H9 (cell line): ENCODE results near the gene ACADL. TPM values are rescaled to one million over a fixed set of nuclear protein-coding genes. Genes with fewer than 3 reads are reported as not detected.

Source experiments
- DNase-seq: peaks from one replicate; pipeline ENCODE4 v3.0.0-alpha.2; 2017
- H2AFZ ChIP-seq: one replicate; pipeline ENCODE4 v1.6.1; 2013; ENCODE audit warnings: mild to moderate bottlenecking, low read length, control low read depth, moderate library complexity
- H2AK5ac ChIP-seq: 2 replicates; pipeline ENCODE4 v1.6.1; 2013; ENCODE audit warnings: low read length, control low read depth, mixed read lengths; ENCODE audit not compliant: insufficient read length
- H2BK120ac ChIP-seq: one replicate; pipeline ENCODE4 v1.6.1; 2013; ENCODE audit warnings: low read depth, mild to moderate bottlenecking, low read length, control low read depth, inconsistent platforms; ENCODE audit not compliant: poor library complexity, severe bottlenecking
- H2BK12ac ChIP-seq: 2 replicates; pipeline ENCODE4 v1.6.1; 2013; ENCODE audit warnings: low read length, control low read depth, mixed read lengths, low read depth; ENCODE audit not compliant: insufficient read length
- H2BK15ac ChIP-seq: 2 replicates; pipeline ENCODE4 v1.6.1; 2013; ENCODE audit warnings: low read depth, low read length, control low read depth
- H2BK20ac ChIP-seq: one replicate; pipeline ENCODE4 v1.6.1; 2013; ENCODE audit warnings: low read depth, mild to moderate bottlenecking, low read length, control low read depth, inconsistent platforms; ENCODE audit not compliant: poor library complexity, severe bottlenecking
- H2BK5ac ChIP-seq: 2 replicates; pipeline ENCODE4 v1.6.1; 2013; ENCODE audit warnings: low read length, control low read depth, mixed read lengths; ENCODE audit not compliant: insufficient read length
- H3K14ac ChIP-seq: 2 replicates; pipeline ENCODE4 v1.6.1; 2013; ENCODE audit warnings: low read length, control low read depth; ENCODE audit not compliant: insufficient read depth
- H3K18ac ChIP-seq: 2 replicates; pipeline ENCODE4 v1.6.1; 2013; ENCODE audit warnings: low read depth, mild to moderate bottlenecking, mixed read lengths, low read length, control low read depth; ENCODE audit not compliant: insufficient read length
- H3K23ac ChIP-seq: 2 replicates; pipeline ENCODE4 v1.6.1; 2013; ENCODE audit warnings: low read length, control low read depth, mixed read lengths, low read depth; ENCODE audit not compliant: insufficient read length
- H3K23me2 ChIP-seq: 2 replicates; pipeline ENCODE4 v1.6.1; 2013; ENCODE audit warnings: low read depth, mild to moderate bottlenecking, mixed read lengths, low read length, control low read depth; ENCODE audit not compliant: insufficient read length, poor library complexity, severe bottlenecking
- H3K27ac ChIP-seq: 2 replicates; pipeline ENCODE4 v1.5.1; 2013; ENCODE audit warnings: low read length, control low read depth, mixed read lengths, low read depth; ENCODE audit not compliant: insufficient read length
- H3K27me3 ChIP-seq: 2 replicates; pipeline ENCODE4 v1.6.1; 2013; ENCODE audit warnings: low read length, control low read depth, inconsistent platforms; ENCODE audit not compliant: insufficient read depth
- H3K4ac ChIP-seq: 2 replicates; pipeline ENCODE4 v1.6.1; 2013; ENCODE audit warnings: low read depth, mild to moderate bottlenecking, control low read depth, inconsistent platforms, low read length, moderate library complexity
- H3K4me1 ChIP-seq: 2 replicates; pipeline ENCODE4 v1.6.1; 2013; ENCODE audit warnings: low read length, control low read depth, inconsistent platforms; ENCODE audit not compliant: insufficient read depth
- H3K4me2 ChIP-seq: 2 replicates; pipeline ENCODE4 v1.6.1; 2013; ENCODE audit warnings: low read length, control low read depth, mixed read lengths; ENCODE audit not compliant: insufficient read length, insufficient read depth
- H3K56ac ChIP-seq: 2 replicates; pipeline ENCODE4 v1.6.1; 2013; ENCODE audit warnings: low read depth, mild to moderate bottlenecking, mixed read lengths, low read length, control low read depth; ENCODE audit not compliant: insufficient read length
- H3K79me1 ChIP-seq: 2 replicates; pipeline ENCODE4 v1.6.1; 2013; ENCODE audit warnings: low read depth, mild to moderate bottlenecking, moderate library complexity, low read length, control low read depth, inconsistent platforms; ENCODE audit not compliant: insufficient read depth, poor library complexity, severe bottlenecking
- H3K79me2 ChIP-seq: 2 replicates; pipeline ENCODE4 v1.6.1; 2013; ENCODE audit warnings: low read length, control low read depth, inconsistent platforms; ENCODE audit not compliant: insufficient read depth
- H3K9ac ChIP-seq: 2 replicates; pipeline ENCODE4 v1.6.1; 2013; ENCODE audit warnings: low read length, control low read depth, mixed read lengths; ENCODE audit not compliant: insufficient read length; ENCODE audit errors: extremely low read depth
- H3K9me3 ChIP-seq: one replicate; pipeline ENCODE4 v1.6.1; 2013; ENCODE audit warnings: low read depth, low read length, inconsistent platforms; ENCODE audit not compliant: control insufficient read depth
- H3T11ph ChIP-seq: one replicate; pipeline ENCODE4 v1.6.1; 2013; ENCODE audit warnings: mild to moderate bottlenecking, low read length, control low read depth, inconsistent platforms
- H4K20me1 ChIP-seq: one replicate; pipeline ENCODE4 v1.6.1; 2013; ENCODE audit not compliant: control insufficient read depth, insufficient read length, insufficient read depth
- H4K5ac ChIP-seq: 2 replicates; pipeline ENCODE4 v1.6.1; 2013; ENCODE audit warnings: low read depth, mild to moderate bottlenecking, mixed read lengths, low read length, control low read depth; ENCODE audit not compliant: insufficient read length
- H4K8ac ChIP-seq: replicated peaks from 2 replicates; pipeline ENCODE4 v1.6.1; 2013; ENCODE audit warnings: low read length, control low read depth, mixed read lengths, low read depth; ENCODE audit not compliant: insufficient read length
- H4K91ac ChIP-seq: 2 replicates; pipeline ENCODE4 v1.6.1; 2013; ENCODE audit warnings: low read depth, mild to moderate bottlenecking, moderate library complexity, mixed read lengths, low read length, control low read depth; ENCODE audit not compliant: insufficient read length
- H3K27ac Mint-ChIP-seq, 3 experiments: 2 replicates in 2 of 3; 3 replicates in 1 of 3; pipeline ENCODE4 v1.8.0; 2020 to 2021; ENCODE audit warnings: mixed read lengths in 3 of 3, mild to moderate bottlenecking in 1 of 3, moderate library complexity in 1 of 3
- H3K27me3 Mint-ChIP-seq: 2 replicates; pipeline ENCODE4 v1.8.0; 2021; ENCODE audit warnings: low read depth, mild to moderate bottlenecking, moderate library complexity, mixed read lengths
- H3K36me3 Mint-ChIP-seq, 3 experiments: 2 replicates in 2 of 3; 3 replicates in 1 of 3; pipeline ENCODE4 v1.8.0; 2020 to 2021; ENCODE audit warnings: low read depth in 3 of 3, mixed read lengths in 3 of 3; ENCODE audit not compliant: insufficient read depth in 1 of 3
- H3K4me1 Mint-ChIP-seq, 2 experiments: 2 replicates each; pipeline ENCODE4 v1.8.0; 2020; ENCODE audit warnings: mixed read lengths in 2 of 2
- H3K4me3 Mint-ChIP-seq, 2 experiments: 2 replicates in 1 of 2; 3 replicates in 1 of 2; pipeline ENCODE4 v1.8.0; 2020 to 2021; ENCODE audit warnings: mild to moderate bottlenecking in 2 of 2, mixed read lengths in 2 of 2, moderate library complexity in 1 of 2
- H3K9me3 Mint-ChIP-seq, 2 experiments: 2 replicates in 1 of 2; 3 replicates in 1 of 2; pipeline ENCODE4 v1.8.0; 2020; ENCODE audit warnings: mild to moderate bottlenecking in 2 of 2, mixed read lengths in 2 of 2, moderate library complexity in 1 of 2
- WGBS: extraction: QIAGEN DNeasy Blood & Tissue Kit; methylation state at CpG from one replicate; pipeline ENCODE4 v1.1.7; 2013; ENCODE audit warnings: missing lambda C conversion rate, low lambda C conversion rate, mixed read lengths; ENCODE audit not compliant: insufficient read length; ENCODE audit errors: extremely low coverage; 5-methylcytosine and 5-hydroxymethylcytosine counted together
- total RNA-seq: library from RNA; stranded (reverse); gene quantifications from 2 replicates; pipeline ENCODE4 v1.2.1, GENCODE V29; 2021
- TF ChIP-seq, protein P1 (sequence below): fragments of 200-600 bp; sonication (generic); conservative IDR thresholded peaks from 3 replicates; pipeline ENCODE4 v1.8.0; 2021; ENCODE audit warnings: antibody characterized with exemption, mild to moderate bottlenecking

The ACADL gene
- total RNA-seq, 1 experiment from 2014 or later: 0.26 TPM

DNA sequence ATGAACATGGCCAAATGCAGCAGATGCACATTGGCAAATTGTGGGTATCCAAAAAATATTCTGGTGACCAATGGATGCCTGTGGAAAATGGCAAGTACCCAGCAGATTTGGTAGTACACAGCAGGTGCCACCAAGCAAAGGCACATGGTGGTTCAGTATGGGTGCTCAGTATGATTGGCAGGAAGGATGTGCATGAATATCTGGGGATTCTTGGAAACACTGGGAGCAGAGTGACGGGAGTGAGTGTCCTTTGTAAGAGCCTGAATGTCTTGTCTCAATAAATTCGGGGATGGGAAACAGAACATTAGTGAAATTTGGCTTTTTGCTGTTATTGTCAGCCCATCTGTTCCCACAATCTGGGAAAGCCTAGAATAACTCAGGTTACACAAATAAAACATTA lies 36.8 kb upstream of the ACADL start:
- Histone ChIP-seq H3K79me2 (no peaks in the 10 kb centered on the region), H3K4me1 (no peaks in the 10 kb centered on the region), H3K4ac (no peak overlapping the region), H3K27ac (no peak overlapping the region), H2AFZ (no peak overlapping the region), H2BK15ac (no peak overlapping the region), H2AK5ac (no peak overlapping the region), H2BK20ac (no peak overlapping the region), H3K4me2 (no peak overlapping the region), H2BK120ac (no peak overlapping the region), H3T11ph (no peak overlapping the region), H4K20me1 (no peaks in the 10 kb centered on the region), H3K56ac (no peak overlapping the region), H4K5ac (no peak overlapping the region), H3K23ac (no peak overlapping the region), H4K91ac (no peak overlapping the region), H3K9ac (no peak overlapping the region), H4K8ac (no peak overlapping the region), H3K23me2 (no peaks in the 10 kb centered on the region), H3K27me3 (no peaks in the 10 kb centered on the region), H2BK5ac (no peak overlapping the region), H3K79me1 (no peaks in the 10 kb centered on the region), H2BK12ac (no peak overlapping the region), H3K9me3 (no peaks in the 10 kb centered on the region), H3K18ac (no peak overlapping the region), H3K14ac (no peak overlapping the region)
- TF ChIP-seq, protein P1, sequence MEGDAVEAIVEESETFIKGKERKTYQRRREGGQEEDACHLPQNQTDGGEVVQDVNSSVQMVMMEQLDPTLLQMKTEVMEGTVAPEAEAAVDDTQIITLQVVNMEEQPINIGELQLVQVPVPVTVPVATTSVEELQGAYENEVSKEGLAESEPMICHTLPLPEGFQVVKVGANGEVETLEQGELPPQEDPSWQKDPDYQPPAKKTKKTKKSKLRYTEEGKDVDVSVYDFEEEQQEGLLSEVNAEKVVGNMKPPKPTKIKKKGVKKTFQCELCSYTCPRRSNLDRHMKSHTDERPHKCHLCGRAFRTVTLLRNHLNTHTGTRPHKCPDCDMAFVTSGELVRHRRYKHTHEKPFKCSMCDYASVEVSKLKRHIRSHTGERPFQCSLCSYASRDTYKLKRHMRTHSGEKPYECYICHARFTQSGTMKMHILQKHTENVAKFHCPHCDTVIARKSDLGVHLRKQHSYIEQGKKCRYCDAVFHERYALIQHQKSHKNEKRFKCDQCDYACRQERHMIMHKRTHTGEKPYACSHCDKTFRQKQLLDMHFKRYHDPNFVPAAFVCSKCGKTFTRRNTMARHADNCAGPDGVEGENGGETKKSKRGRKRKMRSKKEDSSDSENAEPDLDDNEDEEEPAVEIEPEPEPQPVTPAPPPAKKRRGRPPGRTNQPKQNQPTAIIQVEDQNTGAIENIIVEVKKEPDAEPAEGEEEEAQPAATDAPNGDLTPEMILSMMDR: no peak
- H3K9me3 Mint-ChIP-seq: peaks cover 0 to 1% of the 10 kb centered on the region in 2 experiments; a peak in 1 of 5 replicates
- no CpG with 5 or more reads among the region's 2 CpGs for WGBS
- H3K4me3 Mint-ChIP-seq: no peak overlapping the region
- no peaks in the 10 kb centered on the region for H3K4me1 Mint-ChIP-seq
- no peak overlapping the region for H3K27ac Mint-ChIP-seq
- H3K36me3 Mint-ChIP-seq: no peaks in the 10 kb centered on the region
- no peaks in the 10 kb centered on the region; the same call in 1 of the 2 replicates for H3K27me3 Mint-ChIP-seq
- DNase-seq: no peak
